Measurements from ENCODE around the gene MIDN.

The MIDN gene

DNA sequence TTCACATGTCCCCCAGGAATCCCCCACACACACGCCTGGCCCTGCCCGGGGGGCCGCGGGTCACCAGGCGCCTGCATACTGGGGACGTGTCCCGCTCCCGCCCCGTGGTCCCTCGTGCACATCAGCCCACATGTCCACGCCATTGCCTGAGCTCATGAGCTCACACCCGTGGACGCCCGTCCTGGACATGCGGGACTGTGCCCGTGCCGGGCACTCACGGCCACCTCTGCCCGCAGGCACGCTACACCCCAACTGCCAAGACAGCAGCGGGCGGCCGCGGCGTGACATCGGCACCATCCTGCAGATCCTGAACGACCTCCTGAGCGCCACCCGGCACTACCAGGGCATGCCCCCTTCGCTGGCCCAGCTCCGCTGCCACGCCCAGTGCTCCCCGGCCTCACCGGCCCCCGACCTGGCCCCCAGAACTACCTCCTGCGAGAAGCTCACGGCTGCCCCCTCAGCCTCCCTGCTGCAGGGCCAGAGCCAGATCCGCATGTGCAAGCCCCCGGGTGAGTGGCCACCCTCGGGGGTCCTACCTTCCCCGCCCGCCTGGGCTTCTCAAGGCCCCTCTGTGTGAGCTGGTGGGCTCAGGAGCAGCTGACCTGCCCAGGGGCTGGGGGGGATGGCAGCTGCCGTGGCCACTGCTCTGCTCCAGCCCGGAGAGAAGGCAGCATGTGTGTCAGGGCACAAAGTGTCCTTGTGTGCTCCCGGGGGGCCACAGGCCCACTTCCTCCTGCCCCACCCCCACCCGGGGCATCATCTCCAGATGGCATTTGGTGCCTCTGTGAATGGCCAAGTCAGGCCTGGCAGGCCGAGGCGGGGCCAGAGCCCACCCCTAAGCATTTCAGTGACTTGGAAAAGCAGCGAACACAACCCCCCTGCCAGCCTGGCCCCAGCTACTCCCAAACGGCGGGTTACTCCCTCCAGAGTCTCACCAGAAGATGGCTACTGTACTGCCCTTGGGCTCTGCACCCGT is 7.1 kb downstream of the MIDN start:
- H3K9me3 ChIP-seq (ENCODE audit: control extremely low read depth in 1 of 5, control insufficient read depth in 4 of 5, insufficient read depth in 2 of 5, low read depth in 1 of 5, low read length in 4 of 5), result no peaks in the 10 kb centered on the region
- 96% methylated on average over 44 of the region's 52 CpGs for WGBS (ENCODE audit: insufficient coverage)
- DNase-seq, result no peak
- no peak overlapping the region for H3K27ac ChIP-seq (ENCODE audit: insufficient read depth in 1 of 2, low read depth in 1 of 2, low read length in 2 of 2, poor library complexity in 1 of 2, severe bottlenecking in 2 of 2)
- H3K4me3 ChIP-seq (ENCODE audit: control insufficient read depth in 1 of 7, extremely low read depth in 1 of 7, insufficient read depth in 4 of 7, low read depth in 2 of 7, low read length in 6 of 7), result no peak overlapping the region
- no peaks in the 10 kb centered on the region for H3K27me3 ChIP-seq (replicated peaks in 2 of 5; ENCODE audit: control insufficient read depth in 4 of 5, insufficient read depth in 5 of 5, low read length in 4 of 5)
- POLR2A ChIA-PET, result interaction anchor here (7.0 kb wide), 1 partner anchor 12 kb away, joined by 98 read pairs; the partner anchor contains the start of gene CIRBP
- CTCF ChIA-PET, result interaction anchor here (7.9 to 17.7 kb wide), 2 partner anchors 9 to 11 kb away, joined by 60 to 268 read pairs; no protein-coding TSS in a partner anchor
- H3K36me3 ChIP-seq (ENCODE audit: control insufficient read depth in 4 of 4, insufficient read depth in 4 of 4, low read length in 3 of 4), result peaks cover 3 to 52% (median 36%) of the 10 kb centered on the region in 4 experiments
- peaks cover 0 to 88% (median 75%) of the 10 kb centered on the region in 4 experiments for H3K4me1 ChIP-seq (ENCODE audit: control extremely low read depth in 1 of 4, control insufficient read depth in 4 of 4, insufficient read depth in 4 of 4, low read length in 3 of 4)

DNA sequence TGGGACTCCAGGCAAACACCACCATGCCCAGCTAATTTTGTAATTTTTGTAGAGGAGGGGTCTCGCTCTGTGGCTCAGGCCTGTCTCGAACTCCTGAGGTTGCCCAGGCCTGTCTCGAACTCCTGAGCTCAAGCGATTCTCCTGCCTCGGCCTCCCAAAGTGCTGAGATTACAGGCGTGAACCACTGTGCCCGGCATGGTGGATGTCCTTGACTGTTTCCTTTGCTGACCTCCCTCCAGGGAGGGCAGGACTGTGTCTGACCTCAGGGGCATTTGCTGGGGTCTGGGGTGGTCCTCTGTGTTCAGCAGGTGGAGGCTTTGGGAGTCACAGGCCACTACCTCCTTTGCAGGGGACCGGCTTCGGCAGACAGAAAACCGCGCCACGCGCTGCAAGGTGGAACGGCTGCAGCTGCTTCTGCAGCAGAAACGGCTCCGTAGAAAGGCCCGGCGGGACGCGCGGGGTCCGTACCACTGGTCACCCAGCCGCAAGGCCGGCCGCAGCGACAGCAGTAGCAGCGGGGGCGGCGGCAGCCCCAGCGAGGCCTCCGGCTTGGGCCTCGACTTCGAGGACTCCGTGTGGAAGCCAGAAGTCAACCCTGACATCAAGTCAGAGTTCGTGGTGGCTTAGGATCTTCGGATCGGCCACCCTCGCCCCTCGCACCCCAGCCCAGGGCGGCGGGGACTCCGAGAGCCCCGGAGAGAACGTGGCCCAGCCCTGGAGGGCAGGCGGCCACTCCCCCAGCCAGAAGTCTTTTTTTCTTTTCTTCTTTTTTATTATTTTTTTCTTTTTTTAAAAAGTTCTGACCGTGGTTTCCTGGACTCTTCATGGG is 8.5 kb downstream of the MIDN start:
- ChIA-PET CTCF (interaction anchor here (1.3 to 17.7 kb wide), 3 partner anchors 8 to 43 kb away, joined by 3 to 268 read pairs (median 60); no protein-coding TSS in a partner anchor), POLR2A (interaction anchor here (7.0 kb wide), 1 partner anchor 11 kb away, joined by 98 read pairs; the partner anchor contains the start of gene CIRBP)
- no peaks in the 10 kb centered on the region for H3K9me3 ChIP-seq (ENCODE audit: control extremely low read depth in 1 of 5, control insufficient read depth in 4 of 5, insufficient read depth in 2 of 5, low read depth in 1 of 5, low read length in 4 of 5)
- peaks cover 0 to 92% (median 77%) of the 10 kb centered on the region in 4 experiments for H3K4me1 ChIP-seq (ENCODE audit: control extremely low read depth in 1 of 4, control insufficient read depth in 4 of 4, insufficient read depth in 4 of 4, low read length in 3 of 4)
- peaks cover 3 to 46% (median 31%) of the 10 kb centered on the region in 4 experiments for H3K36me3 ChIP-seq (ENCODE audit: control insufficient read depth in 4 of 4, insufficient read depth in 4 of 4, low read length in 3 of 4)
- H3K27me3 ChIP-seq (replicated peaks in 2 of 5; ENCODE audit: control insufficient read depth in 4 of 5, insufficient read depth in 5 of 5, low read length in 4 of 5), result no peaks in the 10 kb centered on the region
- no peak for DNase-seq
- 94% methylated on average over 39 of the region's 46 CpGs for WGBS (ENCODE audit: insufficient coverage)
- no peak overlapping the region for H3K4me3 ChIP-seq (ENCODE audit: control insufficient read depth in 1 of 7, extremely low read depth in 1 of 7, insufficient read depth in 4 of 7, low read depth in 2 of 7, low read length in 6 of 7)
- H3K27ac ChIP-seq (ENCODE audit: insufficient read depth in 1 of 2, low read depth in 1 of 2, low read length in 2 of 2, poor library complexity in 1 of 2, severe bottlenecking in 2 of 2), result no peak overlapping the region

DNA sequence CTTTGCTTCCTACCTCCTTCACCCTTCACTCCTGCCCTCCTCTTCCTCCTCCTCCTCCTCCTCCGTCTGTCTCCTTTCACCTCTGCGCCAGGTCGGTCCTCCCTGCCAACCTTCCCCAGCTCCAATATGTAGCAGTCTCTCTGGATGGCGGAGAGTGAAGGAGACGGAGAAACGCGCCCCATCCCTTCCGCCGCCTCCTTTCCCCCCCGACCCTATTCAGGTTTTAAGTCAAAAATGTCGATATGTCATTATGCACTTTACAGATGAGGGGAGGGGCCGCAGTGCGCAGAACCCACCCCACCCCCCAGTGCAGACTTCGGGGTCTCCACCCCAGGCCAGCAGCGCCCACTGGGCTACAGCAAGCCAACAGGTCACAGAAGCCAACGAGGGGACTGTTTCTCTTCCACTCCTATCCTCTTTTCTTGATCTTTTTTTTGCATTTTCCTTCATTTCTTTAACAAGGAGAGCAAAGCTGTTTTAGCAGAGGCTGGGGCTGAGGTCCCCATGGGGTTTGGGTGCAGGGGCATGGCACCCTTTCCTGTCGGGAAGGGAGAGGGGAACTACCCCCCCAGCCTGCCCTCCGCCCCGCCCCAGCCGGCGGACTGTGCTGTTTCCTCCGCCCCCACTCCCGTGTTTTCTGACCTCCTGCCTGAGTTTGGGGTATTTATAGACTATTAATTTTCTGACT is 9.2 kb downstream of the MIDN start:
- H3K36me3 ChIP-seq (ENCODE audit: control insufficient read depth in 4 of 4, insufficient read depth in 4 of 4, low read length in 3 of 4), result peaks cover 3 to 46% (median 31%) of the 10 kb centered on the region in 4 experiments
- 85% methylated on average over 5 of the region's 23 CpGs for WGBS (ENCODE audit: insufficient coverage)
- POLR2A ChIA-PET, result interaction anchor here (7.0 kb wide), 1 partner anchor 10 kb away, joined by 98 read pairs; the partner anchor contains the start of gene CIRBP
- CTCF ChIA-PET, result interaction anchor here (1.3 to 17.7 kb wide), 3 partner anchors 7 to 44 kb away, joined by 3 to 268 read pairs (median 60); no protein-coding TSS in a partner anchor
- H3K27ac ChIP-seq (ENCODE audit: insufficient read depth in 1 of 2, low read depth in 1 of 2, low read length in 2 of 2, poor library complexity in 1 of 2, severe bottlenecking in 2 of 2), result peak overlapping the region in 1 of 2 experiments; percentile 43
- peaks cover 0 to 94% (median 82%) of the 10 kb centered on the region in 4 experiments for H3K4me1 ChIP-seq (ENCODE audit: control extremely low read depth in 1 of 4, control insufficient read depth in 4 of 4, insufficient read depth in 4 of 4, low read length in 3 of 4)
- H3K27me3 ChIP-seq (replicated peaks in 2 of 5; ENCODE audit: control insufficient read depth in 4 of 5, insufficient read depth in 5 of 5, low read length in 4 of 5), result no peaks in the 10 kb centered on the region
- H3K9me3 ChIP-seq (ENCODE audit: control extremely low read depth in 1 of 5, control insufficient read depth in 4 of 5, insufficient read depth in 2 of 5, low read depth in 1 of 5, low read length in 4 of 5), result no peaks in the 10 kb centered on the region
- DNase-seq, result no peak
- peak overlapping the region in 1 of 7 experiments; percentile 13 for H3K4me3 ChIP-seq (ENCODE audit: control insufficient read depth in 1 of 7, extremely low read depth in 1 of 7, insufficient read depth in 4 of 7, low read depth in 2 of 7, low read length in 6 of 7)

DNA sequence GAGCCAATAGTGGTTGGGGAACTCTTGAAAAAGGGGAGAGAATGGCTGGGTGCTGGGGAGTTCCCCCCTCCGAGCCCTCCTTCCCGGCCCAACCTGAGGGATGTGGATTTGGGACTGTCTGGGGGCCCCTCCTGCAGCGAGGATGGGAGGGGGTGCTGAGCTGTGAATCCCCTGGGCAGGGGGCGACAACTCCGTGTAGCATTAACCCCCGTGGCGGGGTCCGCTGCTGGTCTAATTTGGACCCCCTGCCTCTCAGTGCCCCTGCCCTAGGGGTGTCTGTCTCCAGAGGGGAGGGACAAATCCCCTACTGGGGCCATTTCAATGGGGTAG is 9.7 kb downstream of the MIDN start:
- no peaks in the 10 kb centered on the region for H3K27me3 ChIP-seq (replicated peaks in 2 of 5; ENCODE audit: control insufficient read depth in 4 of 5, insufficient read depth in 5 of 5, low read length in 4 of 5)
- no peaks in the 10 kb centered on the region for H3K9me3 ChIP-seq (ENCODE audit: control extremely low read depth in 1 of 5, control insufficient read depth in 4 of 5, insufficient read depth in 2 of 5, low read depth in 1 of 5, low read length in 4 of 5)
- 89% methylated on average over 5 of the region's 8 CpGs for WGBS (ENCODE audit: insufficient coverage)
- no peak overlapping the region for H3K4me3 ChIP-seq (ENCODE audit: control insufficient read depth in 1 of 7, extremely low read depth in 1 of 7, insufficient read depth in 4 of 7, low read depth in 2 of 7, low read length in 6 of 7)
- POLR2A ChIA-PET, result interaction anchor here (1.8 kb wide), 1 partner anchor 14 kb away, joined by 6 read pairs; no protein-coding TSS in a partner anchor
- peak overlapping the region in 1 of 2 experiments; percentile 43 for H3K27ac ChIP-seq (ENCODE audit: insufficient read depth in 1 of 2, low read depth in 1 of 2, low read length in 2 of 2, poor library complexity in 1 of 2, severe bottlenecking in 2 of 2)
- peaks cover 3 to 46% (median 31%) of the 10 kb centered on the region in 4 experiments for H3K36me3 ChIP-seq (ENCODE audit: control insufficient read depth in 4 of 4, insufficient read depth in 4 of 4, low read length in 3 of 4)
- DNase-seq, result no peak
- H3K4me1 ChIP-seq (ENCODE audit: control extremely low read depth in 1 of 4, control insufficient read depth in 4 of 4, insufficient read depth in 4 of 4, low read length in 3 of 4), result peaks cover 0 to 95% (median 85%) of the 10 kb centered on the region in 4 experiments
- CTCF ChIA-PET, result interaction anchor here (0.6 to 17.7 kb wide), 4 partner anchors 7 to 394 kb away, joined by 3 to 268 read pairs (median 32); no protein-coding TSS in a partner anchor

DNA sequence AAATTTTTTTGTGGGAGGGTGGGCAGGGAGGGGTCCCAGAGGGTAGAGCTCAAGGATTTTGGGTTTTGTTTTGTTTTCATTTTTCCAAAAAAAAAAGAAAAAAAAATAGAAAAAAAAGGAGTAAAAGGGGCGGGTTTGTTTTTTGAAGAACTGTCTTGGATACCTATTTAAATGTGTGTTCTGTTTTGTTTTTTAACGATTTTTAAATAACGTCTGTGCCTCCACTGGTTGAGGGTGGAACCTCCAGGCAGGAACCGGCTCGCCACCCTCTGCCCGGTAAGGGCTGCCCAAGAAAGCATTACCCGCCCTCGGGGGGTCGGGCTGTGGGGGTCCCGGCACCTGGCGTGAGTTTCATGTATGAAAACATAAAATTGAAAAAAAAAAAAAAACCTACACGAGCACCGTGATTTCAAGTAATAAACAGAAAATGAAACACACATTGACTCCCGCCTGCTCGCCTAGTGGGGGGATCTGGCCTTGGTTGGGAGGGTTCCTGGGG is 10.4 kb downstream of the MIDN start:
- H3K4me1 ChIP-seq (ENCODE audit: control extremely low read depth in 1 of 4, control insufficient read depth in 4 of 4, insufficient read depth in 4 of 4, low read length in 3 of 4), result peaks cover 0 to 92% (median 81%) of the 10 kb centered on the region in 4 experiments
- peaks cover 3 to 44% (median 31%) of the 10 kb centered on the region in 4 experiments for H3K36me3 ChIP-seq (ENCODE audit: control insufficient read depth in 4 of 4, insufficient read depth in 4 of 4, low read length in 3 of 4)
- ChIA-PET CTCF (interaction anchor here (0.6 to 17.7 kb wide), 5 partner anchors 6 to 395 kb away, joined by 3 to 268 read pairs (median 5); partner anchors contain the start of gene CIRBP), POLR2A (interaction anchor here (1.2 to 1.8 kb wide), 2 partner anchors 10 to 14 kb away, joined by 6 to 8 read pairs; partner anchors contain the start of gene CIRBP)
- H3K27ac ChIP-seq (ENCODE audit: insufficient read depth in 1 of 2, low read depth in 1 of 2, low read length in 2 of 2, poor library complexity in 1 of 2, severe bottlenecking in 2 of 2), result peak overlapping the region in 1 of 2 experiments; percentile 68
- no peak for DNase-seq
- peak overlapping the region in 5 of 7 experiments; percentile 19 to 85 (median 46) for H3K4me3 ChIP-seq (ENCODE audit: control insufficient read depth in 1 of 7, extremely low read depth in 1 of 7, insufficient read depth in 4 of 7, low read depth in 2 of 7, low read length in 6 of 7)
- H3K27me3 ChIP-seq (replicated peaks in 2 of 5; ENCODE audit: control insufficient read depth in 4 of 5, insufficient read depth in 5 of 5, low read length in 4 of 5), result no peaks in the 10 kb centered on the region
- WGBS (ENCODE audit: insufficient coverage), result 5% methylated on average over 5 of the region's 15 CpGs
- H3K9me3 ChIP-seq (ENCODE audit: control extremely low read depth in 1 of 5, control insufficient read depth in 4 of 5, insufficient read depth in 2 of 5, low read depth in 1 of 5, low read length in 4 of 5), result no peaks in the 10 kb centered on the region

All from common myeloid progenitor, CD34-positive (primary cell).